Hematopoietic multipotent progenitor cell treated with erythropoietin and hydrocortisone succinate and interleukin-3 and kit ligand, for 8 days (in vitro differentiated cells): Measurements from ENCODE around the gene ILK.

Experiments
- DNase-seq: peaks from one replicate; pipeline ENCODE4 v3.0.0-alpha.2; 2015

ILK gene

GRCh38 chr11:6622261-6623171 is 18.9 kb downstream of the ILK start:
- DNase-seq = no peak

GRCh38 chr11:6623391-6624363 is 20.1 kb downstream of the ILK start:
- DNase-seq = no peak

- DNase-seq = no peak
Observed at GRCh38 chr11:6625156-6625831, 21.7 kb downstream of the ILK start.

- no peak for DNase-seq
Observed at GRCh38 chr11:6625832-6626420, 22.4 kb downstream of the ILK start.

GRCh38 chr11:6626971-6627761 is 23.6 kb downstream of the ILK start:
- DNase-seq = no peak

GRCh38 chr11:6627762-6628241 is 24.2 kb downstream of the ILK start:
- DNase-seq = no peak

- DNase-seq = no peak
Observed at GRCh38 chr11:6628526-6628925, 25.0 kb downstream of the ILK start.

- no peak for DNase-seq
Observed at GRCh38 chr11:6629573-6629891, 26.0 kb downstream of the ILK start.

- DNase-seq = no peak
Observed at GRCh38 chr11:6629892-6630631, 26.5 kb downstream of the ILK start.

GRCh38 chr11:6630632-6631291 is 27.2 kb downstream of the ILK start:
- no peak for DNase-seq

- DNase-seq = no peak
Observed at GRCh38 chr11:6631361-6631890, 27.9 kb downstream of the ILK start.

- DNase-seq = no peak
Observed at GRCh38 chr11:6632116-6633073, 28.8 kb downstream of the ILK start.

GRCh38 chr11:6633422-6634408 is 30.1 kb downstream of the ILK start:
- DNase-seq = no peak

- DNase-seq = no peak
Observed at GRCh38 chr11:6634534-6634933, 31.0 kb downstream of the ILK start.

- DNase-seq = no peak
Observed at GRCh38 chr11:6635082-6635932, 31.7 kb downstream of the ILK start.

- DNase-seq = no peak
Observed at GRCh38 chr11:6636480-6636879, 32.9 kb downstream of the ILK start.

GRCh38 chr11:6637871-6638270 is 34.3 kb downstream of the ILK start:
- no peak for DNase-seq
